Astrocyte (in vitro differentiated cells and primary cell): ENCODE results near the gene EPS15. TPM values are rescaled to one million over a fixed set of nuclear protein-coding genes. Genes with fewer than 3 reads are reported as not detected.

Experiments
- DNase-seq: peaks from one replicate; pipeline ENCODE4 v3.0.0-alpha.2; 2010; ENCODE audit warnings: low read depth
- FAIRE-seq: peaks from 2 replicates; lab custom pipeline; 2011; peaks lifted over from hg19 to GRCh38; lab: Jason Lieb, UNC
- H2AFZ ChIP-seq: 2 replicates; pipeline ENCODE4 v1.6.0; 2012; ENCODE audit warnings: low read depth, low read length, inconsistent platforms
- H3K27ac ChIP-seq: 2 replicates; pipeline ENCODE4 v1.5.1; 2011; ENCODE audit warnings: low read depth, low read length, inconsistent platforms
- H3K27me3 ChIP-seq: 2 replicates; pipeline ENCODE4 v1.6.0; 2011; ENCODE audit warnings: low read length, inconsistent platforms; ENCODE audit not compliant: insufficient read depth
- H3K36me3 ChIP-seq: 2 replicates; pipeline ENCODE4 v1.5.1; 2011; ENCODE audit warnings: low read length, inconsistent platforms; ENCODE audit not compliant: insufficient read depth
- H3K4me1 ChIP-seq: 2 replicates; pipeline ENCODE4 v1.5.1; 2011; ENCODE audit warnings: low read length, inconsistent platforms; ENCODE audit not compliant: insufficient read depth
- H3K4me2 ChIP-seq: 2 replicates; pipeline ENCODE4 v1.6.0; 2012; ENCODE audit warnings: low read length, inconsistent platforms
- H3K4me3 ChIP-seq: 2 replicates; pipeline ENCODE4 v1.5.1; 2011; ENCODE audit warnings: low read depth, mild to moderate bottlenecking, low read length, inconsistent platforms; ENCODE audit not compliant: insufficient read depth
- H3K79me2 ChIP-seq: 2 replicates; pipeline ENCODE4 v1.6.0; 2012; ENCODE audit warnings: mild to moderate bottlenecking, low read length, inconsistent platforms; ENCODE audit not compliant: insufficient read depth
- H3K9ac ChIP-seq: 2 replicates; pipeline ENCODE4 v1.6.0; 2012; ENCODE audit warnings: mild to moderate bottlenecking, low read length, inconsistent platforms
- H3K9me3 ChIP-seq: 2 replicates; pipeline ENCODE4 v1.5.1; 2012; ENCODE audit warnings: low read depth, mild to moderate bottlenecking, low read length, inconsistent platforms; ENCODE audit not compliant: insufficient read depth
- H4K20me1 ChIP-seq: 2 replicates; pipeline ENCODE4 v1.6.0; 2012; ENCODE audit warnings: low read length, inconsistent platforms; ENCODE audit not compliant: insufficient read depth
- H3K27ac Mint-ChIP-seq: one replicate; pipeline ENCODE4 v1.8.0; 2021; ENCODE audit warnings: mild to moderate bottlenecking, mixed read lengths; ENCODE audit not compliant: unreplicated experiment
- H3K27me3 Mint-ChIP-seq: one replicate; pipeline ENCODE4 v1.8.0; 2021; ENCODE audit warnings: low read depth, mixed read lengths; ENCODE audit not compliant: unreplicated experiment
- H3K36me3 Mint-ChIP-seq: one replicate; pipeline ENCODE4 v1.8.0; 2021; ENCODE audit warnings: low read depth, mixed read lengths; ENCODE audit not compliant: unreplicated experiment
- H3K4me1 Mint-ChIP-seq: one replicate; pipeline ENCODE4 v1.8.0; 2021; ENCODE audit warnings: low read depth, mixed read lengths; ENCODE audit not compliant: unreplicated experiment
- H3K4me3 Mint-ChIP-seq: one replicate; pipeline ENCODE4 v1.8.0; 2021; ENCODE audit warnings: mild to moderate bottlenecking, moderate library complexity, mixed read lengths; ENCODE audit not compliant: unreplicated experiment
- H3K9me3 Mint-ChIP-seq: one replicate; pipeline ENCODE4 v1.8.0; 2021; ENCODE audit warnings: mild to moderate bottlenecking, mixed read lengths; ENCODE audit not compliant: unreplicated experiment
- CTCF ChIP-seq: IDR thresholded peaks from 2 replicates; pipeline ENCODE4 v1.5.1; 2011; ENCODE audit warnings: low read depth, mild to moderate bottlenecking, inconsistent platforms, low read length, moderate library complexity; ENCODE audit not compliant: insufficient read depth
- EZH2 ChIP-seq: IDR thresholded peaks from 2 replicates; pipeline ENCODE4 v1.6.1; 2012; ENCODE audit warnings: mild to moderate bottlenecking, low read length, inconsistent platforms; ENCODE audit not compliant: insufficient read depth
- total RNA-seq: library from RNA; stranded (reverse); gene quantifications from 2 replicates; pipeline ENCODE4 v1.2.1, GENCODE V29; 2021

Gene EPS15
- total RNA-seq, 1 donor from 2014 or later = 70.6 TPM

DNA sequence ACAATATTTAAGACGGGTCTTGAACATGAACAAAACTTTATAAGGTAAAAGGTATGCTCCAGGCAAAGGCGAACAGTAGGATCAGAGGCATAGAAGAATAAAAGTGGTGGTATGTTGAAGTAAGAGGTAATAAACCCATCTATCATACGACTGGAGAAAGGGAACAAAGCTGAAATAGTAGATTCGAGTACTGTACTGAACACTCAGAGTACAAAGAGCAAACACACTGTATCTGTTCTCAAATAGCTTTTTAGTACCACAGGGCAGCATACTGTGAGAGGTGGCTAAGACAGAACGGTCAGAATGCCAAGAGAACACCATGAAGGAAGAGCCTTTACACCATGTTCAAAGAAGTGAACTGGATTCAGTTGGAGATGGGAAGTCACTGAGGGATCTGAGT is 83.2 kb downstream of the EPS15 start:
- H3K9me3 ChIP-seq = no peaks in the 10 kb centered on the region
- H3K36me3 ChIP-seq = peaks cover 5% of the 10 kb centered on the region
- FAIRE-seq (no peak), DNase-seq (no peak)
- no peak overlapping the region for H2AFZ ChIP-seq
- TF ChIP-seq CTCF (no peak), EZH2 (no peak)
- no peaks in the 10 kb centered on the region for H3K4me1 ChIP-seq
- Mint-ChIP-seq H3K27me3 (no peaks in the 10 kb centered on the region), H3K36me3 (peaks cover 8% of the 10 kb centered on the region), H3K9me3 (no peaks in the 10 kb centered on the region), H3K4me1 (peaks cover 12% of the 10 kb centered on the region), H3K4me3 (no peak overlapping the region), H3K27ac (no peak overlapping the region)
- no peaks in the 10 kb centered on the region for H4K20me1 ChIP-seq
- no peaks in the 10 kb centered on the region for H3K79me2 ChIP-seq
- H3K9ac ChIP-seq = no peak overlapping the region
- no peak overlapping the region for H3K4me2 ChIP-seq
- H3K27ac ChIP-seq = no peak overlapping the region
- H3K4me3 ChIP-seq = no peak overlapping the region
- no peaks in the 10 kb centered on the region for H3K27me3 ChIP-seq

DNA sequence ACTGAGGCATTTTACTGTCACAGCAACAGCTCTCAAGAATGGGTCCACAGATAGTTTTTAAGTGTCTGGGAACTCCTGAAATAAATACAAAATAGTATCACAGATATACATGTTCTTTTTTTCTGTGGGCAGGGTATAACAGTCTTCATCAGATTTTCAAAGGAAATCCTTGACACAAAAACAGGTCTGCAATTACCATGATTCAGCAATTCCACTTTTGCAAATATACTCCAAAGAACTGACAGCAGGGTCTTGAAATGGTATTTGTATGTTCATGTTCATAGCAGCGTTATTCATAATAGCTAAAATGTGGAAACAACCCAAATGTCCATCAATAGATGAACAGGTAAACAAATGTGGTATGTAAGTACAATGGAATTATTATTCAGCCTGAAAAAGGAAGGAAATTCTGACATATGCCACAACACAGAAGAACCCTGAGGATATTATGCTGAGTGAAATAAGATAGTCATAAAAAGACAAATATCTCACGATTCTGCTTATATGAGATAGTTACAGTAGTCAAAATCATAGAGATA is 85.0 kb downstream of the EPS15 start:
- H3K79me2 ChIP-seq = no peaks in the 10 kb centered on the region
- no peak for TF ChIP-seq EZH2
- no peak for TF ChIP-seq CTCF
- no peaks in the 10 kb centered on the region for H3K27me3 ChIP-seq
- Mint-ChIP-seq H3K36me3 (peaks cover 9% of the 10 kb centered on the region), H3K4me3 (no peak overlapping the region), H3K4me1 (peaks cover 11% of the 10 kb centered on the region), H3K9me3 (peaks cover under 1% of the 10 kb centered on the region), H3K27ac (no peak overlapping the region), H3K27me3 (no peaks in the 10 kb centered on the region)
- H3K27ac ChIP-seq = no peak overlapping the region
- no peak overlapping the region for H3K9ac ChIP-seq
- no peaks in the 10 kb centered on the region for H3K4me1 ChIP-seq
- no peaks in the 10 kb centered on the region for H3K9me3 ChIP-seq
- H3K4me2 ChIP-seq = no peak overlapping the region
- H4K20me1 ChIP-seq = no peaks in the 10 kb centered on the region
- FAIRE-seq (no peak), DNase-seq (no peak)
- H3K4me3 ChIP-seq = no peak overlapping the region
- H3K36me3 ChIP-seq = peaks cover 5% of the 10 kb centered on the region
- H2AFZ ChIP-seq = no peak overlapping the region

DNA sequence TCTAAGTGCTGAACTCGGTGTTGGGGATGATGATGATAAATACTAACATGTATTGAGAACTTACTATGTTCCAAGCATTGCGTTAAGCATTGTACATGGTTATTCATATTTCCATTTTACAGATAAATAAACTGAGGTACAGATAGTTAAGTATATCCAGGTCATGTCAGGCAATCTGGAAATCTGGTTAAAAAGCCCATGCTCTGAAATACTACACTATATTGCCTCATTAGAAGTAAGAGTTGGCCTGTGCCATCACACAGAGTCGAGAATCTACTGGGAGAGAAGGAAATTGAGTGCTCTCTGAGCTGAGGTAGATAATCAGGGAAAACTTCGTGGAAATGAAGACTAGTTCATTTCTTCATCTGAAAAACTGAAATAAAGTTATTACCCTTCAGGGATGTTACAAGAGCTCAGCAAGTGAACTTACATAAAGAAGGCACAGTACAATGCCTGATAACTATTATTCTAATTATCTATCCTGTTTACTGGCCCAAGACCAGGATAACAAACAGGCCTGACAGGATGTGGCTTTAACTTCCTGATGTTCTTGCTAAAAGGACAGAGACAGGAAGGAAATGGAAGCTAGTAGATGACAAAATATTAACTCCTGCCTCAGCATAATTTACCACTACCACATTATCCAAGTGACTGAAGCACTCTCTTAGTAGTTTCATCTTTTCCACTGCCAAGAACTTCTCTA is 85.6 kb downstream of the EPS15 start:
- H3K36me3 ChIP-seq = peaks cover 5% of the 10 kb centered on the region
- no peak overlapping the region for H3K4me3 ChIP-seq

More for the DNA sequence above, 85.6 kb downstream of the EPS15 start:
- TF ChIP-seq CTCF (no peak), EZH2 (no peak)
- Histone ChIP-seq H3K9ac (no peak overlapping the region), H3K79me2 (no peaks in the 10 kb centered on the region), H3K9me3 (no peaks in the 10 kb centered on the region), H2AFZ (no peak overlapping the region), H3K27ac (no peak overlapping the region), H3K27me3 (no peaks in the 10 kb centered on the region), H3K4me1 (no peaks in the 10 kb centered on the region), H3K4me2 (no peak overlapping the region), H4K20me1 (no peaks in the 10 kb centered on the region)
- Mint-ChIP-seq H3K27ac (no peak overlapping the region), H3K4me1 (peaks cover 9% of the 10 kb centered on the region), H3K4me3 (no peak overlapping the region), H3K36me3 (peaks cover 10% of the 10 kb centered on the region), H3K9me3 (peaks cover 2% of the 10 kb centered on the region), H3K27me3 (no peaks in the 10 kb centered on the region)
- no peak for FAIRE-seq
- no peak for DNase-seq
